LHCN-M2 (cell line): ENCODE results near the gene FBXO3. TPM values are rescaled to one million over a fixed set of nuclear protein-coding genes. Genes with fewer than 3 reads are reported as not detected.
"Not testable (repeated sequence)": the region's sequence is repeated elsewhere in the genome, so short reads cannot be mapped to it uniquely, and the experiment has no call there.

ENCODE experiments used
- DNase-seq: peaks from one replicate; pipeline ENCODE4 v3.0.0-alpha.2; 2012; ENCODE audit warnings: low read depth
- polyA plus RNA-seq: library from polyadenylated mRNA; unstranded; fragments of >200 nt; gene quantifications from one replicate; pipeline ENCODE4 v1.2.1, GENCODE V29; 2012; ENCODE audit warnings: missing spikeins
- total RNA-seq: library from RNA; depleted of rRNA; stranded (reverse); fragments of >200 nt; gene quantifications from 2 replicates; pipeline ENCODE4 v1.2.3, GENCODE V29; 2014; rRNA removed

FBXO3 gene, protein sequence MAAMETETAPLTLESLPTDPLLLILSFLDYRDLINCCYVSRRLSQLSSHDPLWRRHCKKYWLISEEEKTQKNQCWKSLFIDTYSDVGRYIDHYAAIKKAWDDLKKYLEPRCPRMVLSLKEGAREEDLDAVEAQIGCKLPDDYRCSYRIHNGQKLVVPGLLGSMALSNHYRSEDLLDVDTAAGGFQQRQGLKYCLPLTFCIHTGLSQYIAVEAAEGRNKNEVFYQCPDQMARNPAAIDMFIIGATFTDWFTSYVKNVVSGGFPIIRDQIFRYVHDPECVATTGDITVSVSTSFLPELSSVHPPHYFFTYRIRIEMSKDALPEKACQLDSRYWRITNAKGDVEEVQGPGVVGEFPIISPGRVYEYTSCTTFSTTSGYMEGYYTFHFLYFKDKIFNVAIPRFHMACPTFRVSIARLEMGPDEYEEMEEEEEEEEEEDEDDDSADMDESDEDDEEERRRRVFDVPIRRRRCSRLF
- total RNA-seq, result 23.0 and 28.5 TPM in 2 replicates
- 9.0 TPM for polyA plus RNA-seq

DNA sequence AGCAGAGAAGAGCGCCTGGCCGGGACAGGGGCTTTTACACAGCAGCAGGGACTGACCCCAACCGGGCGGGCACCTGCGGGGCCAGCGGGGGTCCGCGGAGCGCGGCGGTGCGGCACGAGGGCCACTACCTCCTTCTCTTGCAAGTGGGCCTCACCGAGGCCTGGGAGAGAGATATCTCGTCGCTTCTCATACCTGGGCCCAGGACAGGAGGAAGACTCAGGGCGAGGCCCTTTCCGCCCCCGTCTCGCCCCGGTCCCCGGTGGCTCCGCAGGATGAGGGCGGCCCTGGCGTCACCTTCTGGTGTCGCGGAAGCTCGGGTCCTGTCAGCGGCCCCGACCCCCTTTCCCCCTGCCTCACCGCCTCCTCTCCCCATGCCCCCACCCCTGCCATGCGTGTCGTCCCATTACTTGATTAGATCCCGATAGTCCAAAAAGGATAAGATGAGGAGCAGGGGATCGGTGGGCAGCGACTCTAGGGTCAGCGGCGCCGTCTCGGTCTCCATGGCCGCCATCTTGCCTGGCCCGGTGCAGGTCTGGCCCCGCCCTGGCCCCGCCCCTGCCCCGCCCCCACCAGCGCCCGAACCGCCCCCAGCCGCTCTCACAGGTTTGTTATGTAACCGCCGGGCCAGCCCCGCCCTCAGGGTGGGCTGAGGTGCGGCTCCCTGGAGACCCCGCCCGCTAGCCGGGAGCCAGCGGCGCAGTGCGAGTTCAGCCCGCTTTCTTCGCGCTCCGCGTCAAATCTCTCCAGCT, at the start of gene FBXO3:
Gene FBXO3, minus strand, starts transcription at position 534 of the 749 bp plus-strand sequence. Its CDS starts 23 bp downstream, at position 511.
- peak; percentile 73 for DNase-seq

DNA sequence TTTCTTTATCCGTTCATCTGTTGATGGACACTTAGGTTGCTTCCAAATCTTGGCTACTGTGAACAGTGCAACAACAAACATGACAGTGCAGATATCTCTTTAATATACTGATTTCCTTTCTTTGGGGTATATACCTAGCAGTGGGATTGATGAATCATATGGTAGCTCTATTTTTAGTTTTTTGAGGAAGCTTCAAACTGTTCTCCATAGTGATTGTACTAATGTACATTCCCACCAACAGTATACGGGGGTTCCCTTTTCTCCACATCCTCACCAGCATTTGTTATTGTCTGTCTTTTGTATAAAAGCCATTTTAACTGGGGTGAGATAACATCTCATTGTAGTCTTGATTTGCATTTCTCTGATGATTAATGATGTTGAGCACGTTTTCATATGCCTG, 48.7 kb upstream of the FBXO3 start:
- not testable (repeated sequence) for DNase-seq

DNA sequence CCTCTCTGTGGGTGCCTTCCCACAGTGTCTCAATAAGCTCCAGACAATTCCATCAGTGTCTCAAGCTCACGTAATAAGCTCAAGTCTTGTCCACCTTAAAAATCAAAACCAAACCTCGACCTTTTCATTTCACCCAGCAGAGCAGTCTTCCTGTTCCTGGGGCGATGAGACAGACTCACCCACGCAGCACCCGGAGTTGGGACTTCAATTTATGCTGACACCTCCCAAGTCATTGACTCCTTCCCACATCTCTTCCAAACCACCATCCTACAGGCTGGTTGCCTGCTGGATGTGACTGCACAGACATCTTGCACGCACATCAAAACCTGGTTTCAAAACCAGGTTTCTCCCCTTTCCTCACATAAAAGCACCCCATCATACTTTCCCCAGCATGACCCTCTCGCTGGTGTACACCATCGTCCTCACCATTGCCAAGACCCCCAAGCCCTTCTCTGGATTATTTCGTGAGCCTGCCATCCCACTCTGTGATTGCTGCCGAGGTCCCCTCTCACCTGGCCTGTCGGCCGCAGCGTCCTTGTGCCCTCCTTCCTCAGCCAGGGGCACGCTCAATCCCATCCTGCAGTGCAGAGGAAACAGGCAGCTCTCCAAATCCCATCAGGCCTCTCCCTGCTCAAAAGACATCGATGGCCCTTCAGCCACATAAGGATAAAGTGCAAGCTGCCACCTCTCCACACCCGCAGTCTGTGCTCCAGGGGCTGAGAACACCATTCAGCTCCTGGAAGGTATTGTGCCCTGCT, 45.1 kb upstream of the FBXO3 start:
- DNase-seq, result no peak

- DNase-seq, result peak; percentile 63
Observed at GRCh38 chr11:33808228-33808828, 34.0 kb upstream of the FBXO3 start.

DNA sequence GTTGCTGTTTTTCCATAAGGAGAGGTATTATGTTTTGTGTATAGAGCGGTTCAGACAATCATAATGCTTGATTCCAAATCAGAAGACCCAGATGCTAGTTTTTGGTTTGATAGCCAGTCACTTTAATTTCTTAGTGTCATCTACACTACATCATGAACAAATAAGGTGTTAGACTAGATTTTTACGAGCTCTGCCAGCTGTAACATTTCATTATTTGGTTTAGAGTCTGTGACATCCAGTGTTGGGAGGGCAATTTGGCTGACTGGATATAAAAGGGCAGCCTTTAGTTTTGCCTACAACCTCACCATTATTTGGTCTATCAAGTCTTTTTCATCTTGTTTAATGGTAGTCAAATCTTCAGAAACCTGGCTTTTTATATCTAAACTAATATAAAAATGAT, 30.2 kb upstream of the FBXO3 start:
- no peak for DNase-seq

GRCh38 chr11:33802194-33802950, 28.1 kb upstream of the FBXO3 start:
- peak; percentile 87 for DNase-seq

DNA sequence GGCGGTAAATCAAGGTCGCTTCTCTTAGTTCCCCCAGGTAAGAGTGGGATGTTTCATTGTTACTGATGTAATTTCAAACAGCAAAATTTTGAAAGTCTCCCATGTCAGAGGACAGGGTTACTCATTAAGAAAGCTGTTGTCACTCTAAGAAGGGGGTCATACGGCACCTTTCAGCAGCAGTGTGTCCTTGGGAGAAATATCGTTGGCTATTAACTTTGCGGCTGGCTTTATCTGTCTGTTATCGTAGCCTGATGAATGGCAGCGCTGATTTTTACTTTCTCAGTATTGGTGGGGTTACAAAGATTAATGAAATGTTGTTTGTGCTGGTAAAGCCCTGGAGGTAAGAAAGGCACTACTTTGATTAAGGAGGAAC, 27.5 kb upstream of the FBXO3 start:
- DNase-seq, result no peak

- no peak for DNase-seq
Observed at GRCh38 chr11:33797879-33798278, 23.6 kb upstream of the FBXO3 start.

DNA sequence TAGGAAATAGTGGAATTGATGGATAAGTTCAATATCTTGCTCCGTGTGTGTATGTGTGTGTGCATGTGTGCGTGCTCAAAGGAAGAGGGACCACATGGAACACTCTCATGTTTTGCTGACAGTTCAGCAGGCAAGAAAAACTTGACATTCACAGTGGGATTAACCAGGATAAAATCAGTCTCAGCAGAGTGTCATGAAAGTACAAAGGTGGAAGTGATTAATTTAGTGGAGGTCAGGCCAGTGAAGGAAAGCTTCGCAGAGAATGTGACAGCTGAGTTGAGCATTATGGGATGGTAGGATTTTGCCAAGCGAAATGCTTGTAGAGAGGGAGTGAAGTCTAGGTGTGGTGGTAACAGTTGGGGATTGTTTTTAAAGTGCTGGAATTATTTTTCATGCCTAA, 15.7 kb upstream of the FBXO3 start:
- DNase-seq, result no peak

DNA sequence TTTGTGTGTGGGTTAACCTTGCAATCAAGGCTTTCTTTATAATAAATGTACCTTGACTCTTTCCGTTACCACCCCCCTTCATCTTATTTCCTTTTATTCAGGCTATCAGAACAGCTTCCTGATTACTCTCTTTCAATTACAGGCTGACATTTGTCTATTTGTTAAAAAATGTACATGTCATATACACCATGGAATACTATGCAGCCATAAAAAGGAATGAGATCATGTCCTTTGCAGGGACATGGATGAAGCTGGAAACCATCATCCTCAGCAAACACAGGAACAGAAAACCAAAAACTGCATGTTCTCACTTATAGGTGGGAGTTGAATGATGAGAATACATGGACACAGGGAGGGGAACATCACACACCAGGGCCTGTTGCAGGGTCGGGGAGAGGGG, 13.8 kb upstream of the FBXO3 start:
- not testable (repeated sequence) for DNase-seq

DNA sequence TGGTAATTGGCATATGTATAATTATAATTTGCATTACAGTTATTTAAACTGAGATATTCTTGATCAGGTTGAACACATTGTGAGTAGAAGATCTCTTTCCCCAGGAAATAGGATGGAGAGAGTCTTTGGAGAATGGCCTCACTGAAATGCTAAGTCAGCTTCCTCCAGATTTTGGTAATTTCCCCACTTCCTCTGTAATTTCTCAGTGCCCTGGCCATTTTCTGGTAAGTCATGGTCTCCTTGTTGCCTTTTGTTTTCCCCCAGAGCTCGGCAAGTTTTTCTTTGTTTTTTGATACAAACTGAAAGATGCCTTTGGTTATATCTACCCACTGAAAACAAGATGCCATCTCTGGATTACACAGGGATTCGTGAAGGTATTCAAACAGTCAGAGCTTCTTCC, 12.8 kb upstream of the FBXO3 start:
- DNase-seq, result no peak

DNA sequence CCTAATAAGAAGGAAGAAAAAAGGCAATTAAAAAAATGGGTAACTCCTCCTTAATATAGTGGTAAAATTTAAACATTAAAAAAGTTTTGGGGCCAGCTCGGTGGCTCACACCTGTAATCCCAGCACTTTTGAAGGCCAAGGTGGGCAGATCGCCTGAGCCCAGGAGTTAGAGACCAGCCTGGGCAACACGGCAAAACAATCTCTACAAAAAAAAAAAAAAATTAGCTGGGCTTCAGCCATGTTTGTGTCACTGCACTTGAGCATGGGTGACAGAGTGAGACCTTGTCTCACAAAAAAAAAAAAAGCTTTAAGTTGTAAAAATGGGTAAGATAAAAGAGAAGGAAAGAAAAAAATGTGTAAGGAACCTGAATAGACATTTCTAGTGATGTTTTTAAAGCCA, 11.3 kb upstream of the FBXO3 start:
- DNase-seq, result no peak

DNA sequence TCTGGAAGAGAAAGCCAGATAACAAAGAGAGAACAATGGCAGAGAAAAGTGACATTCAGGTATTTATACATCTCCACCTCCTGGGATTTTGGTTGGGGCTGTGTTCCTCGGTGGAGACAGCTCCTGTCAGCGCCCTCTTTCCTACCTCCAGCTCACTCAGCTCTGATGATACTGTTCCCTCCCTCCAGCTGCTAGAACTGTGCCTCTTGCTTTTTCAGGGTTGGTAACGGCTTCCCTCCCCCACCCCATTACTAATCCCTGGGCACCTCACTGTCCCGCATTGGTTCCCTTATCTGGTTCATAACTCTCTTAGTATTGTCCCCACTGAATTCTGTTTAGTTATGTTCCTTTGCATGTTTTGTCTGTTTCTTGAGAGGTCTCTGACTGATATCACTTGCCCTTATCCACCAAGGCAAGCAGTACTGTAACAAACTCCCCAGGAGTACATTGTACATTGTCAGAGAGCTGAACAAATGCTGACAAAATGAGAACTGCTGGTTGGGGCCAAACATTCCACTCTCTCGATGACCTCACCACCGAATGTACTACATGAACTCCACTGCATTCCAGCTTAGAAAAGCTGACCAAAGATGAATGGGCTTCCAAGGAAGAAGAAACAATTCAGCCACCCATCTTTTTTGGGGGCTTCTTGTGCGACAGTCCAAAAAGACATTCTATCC, 5.7 kb upstream of the FBXO3 start:
- peak; percentile 77 for DNase-seq

DNA sequence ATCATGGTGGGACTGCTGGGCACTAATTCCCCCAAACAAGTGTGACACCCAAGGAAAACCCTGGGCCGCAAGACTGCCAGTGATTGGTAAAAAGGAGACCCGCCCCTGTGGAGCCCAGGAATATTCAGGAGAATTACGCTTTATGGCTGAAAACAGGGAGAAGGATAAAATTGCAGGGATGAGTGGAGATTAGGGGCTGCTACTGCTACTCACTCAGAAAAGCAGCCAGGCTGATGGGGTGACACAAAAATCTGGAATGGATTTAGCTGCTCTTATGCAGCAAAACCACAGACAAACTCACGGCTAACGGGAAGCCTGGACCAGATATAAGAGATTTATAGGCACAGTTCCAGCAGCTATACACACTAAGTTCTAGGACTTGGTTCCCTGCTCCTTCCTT, 4.4 kb upstream of the FBXO3 start:
- DNase-seq, result peak; percentile 68

- no peak for DNase-seq
Observed at GRCh38 chr11:33777906-33778305, 3.6 kb upstream of the FBXO3 start.

GRCh38 chr11:33775832-33776470, 1.6 kb upstream of the FBXO3 start:
- DNase-seq, result no peak

- DNase-seq, result no peak
Observed at GRCh38 chr11:33775467-33775807, 1.1 kb upstream of the FBXO3 start.

GRCh38 chr11:33774736-33775466, 581 bp upstream of the FBXO3 start:
- DNase-seq, result no peak

DNA sequence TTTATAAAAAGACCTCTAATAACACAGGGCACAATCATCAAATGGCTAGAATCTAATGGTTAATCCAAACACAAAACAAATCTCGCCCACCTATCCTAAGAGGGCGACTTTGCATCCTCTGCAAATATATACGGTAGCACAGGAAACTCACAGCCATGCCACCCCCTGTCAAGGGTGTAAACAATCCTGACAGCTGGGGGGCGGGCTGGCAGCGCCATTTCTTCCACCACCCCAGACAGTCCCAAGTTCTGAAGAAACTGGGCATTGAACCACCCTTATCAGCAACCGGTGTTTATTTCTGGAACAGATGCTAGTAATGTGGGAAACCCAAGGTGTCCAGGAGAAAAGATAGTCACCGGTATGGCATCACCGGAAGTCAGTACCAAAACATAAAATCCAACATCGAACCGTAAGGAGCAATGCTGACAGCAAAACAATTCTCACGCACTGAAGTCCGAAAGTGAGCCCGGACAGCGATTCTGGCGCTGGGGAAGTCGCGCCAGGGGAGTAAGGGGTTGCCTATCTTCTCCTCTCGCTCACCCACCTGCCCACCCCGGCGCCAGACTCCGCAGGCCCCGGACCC, 825 bp downstream of the FBXO3 start:
- peak; percentile 7 for DNase-seq
